NCI-H2196 treated with DMSO at 0.1 percent for 48 hours (cell line): ENCODE measurements around the gene TRAF3.

Experiments used
- DNase-seq: peaks from one replicate; lab custom pipeline; 2025; ENCODE audit not compliant: unreplicated experiment; lab: John Stamatoyannopoulos, UW

TRAF3 gene

GRCh38 chr14:102905116-102906108 is 128.2 kb downstream of the TRAF3 start:
- DNase-seq = no peak

GRCh38 chr14:102906616-102907302 is 129.5 kb downstream of the TRAF3 start:
- DNase-seq = no peak

- DNase-seq = no peak
These were observed 130.1 kb downstream of the TRAF3 start for GRCh38 chr14:102907303-102907844.

GRCh38 chr14:102907980-102908730 is 130.9 kb downstream of the TRAF3 start:
- no peak for DNase-seq

- DNase-seq = no peak
These were observed 131.7 kb downstream of the TRAF3 start for GRCh38 chr14:102908766-102909455.

GRCh38 chr14:102909462-102909861 is 132.2 kb downstream of the TRAF3 start:
- no peak for DNase-seq

GRCh38 chr14:102909911-102910310 is 132.7 kb downstream of the TRAF3 start:
- DNase-seq = no peak

GRCh38 chr14:102910442-102910841 is 133.2 kb downstream of the TRAF3 start:
- no peak for DNase-seq

- DNase-seq = no peak
These were observed 134.3 kb downstream of the TRAF3 start for GRCh38 chr14:102911541-102911951.

- DNase-seq = no peak
These were observed 134.9 kb downstream of the TRAF3 start for GRCh38 chr14:102911991-102912761.

GRCh38 chr14:102913341-102914211 is 136.3 kb downstream of the TRAF3 start:
- DNase-seq = no peak

GRCh38 chr14:102914474-102915291 is 137.4 kb downstream of the TRAF3 start:
- DNase-seq = no peak

GRCh38 chr14:102915292-102916110 is 138.3 kb downstream of the TRAF3 start:
- no peak for DNase-seq

GRCh38 chr14:102916347-102917055 is 139.3 kb downstream of the TRAF3 start:
- no peak for DNase-seq

GRCh38 chr14:102917056-102917385 is 139.8 kb downstream of the TRAF3 start:
- no peak for DNase-seq

- DNase-seq = no peak
These were observed 140.4 kb downstream of the TRAF3 start for GRCh38 chr14:102917469-102918211.
